Transverse colon (tissue), 4 donors: ENCODE measurements around the gene EIF1AX. TPM values are rescaled to one million over a fixed set of nuclear protein-coding genes. Genes with fewer than 3 reads are reported as not detected.

Experiments used
- DNase-seq: peaks from one replicate; pipeline ENCODE4 v3.0.0-alpha.2; 2019
- H3K27ac ChIP-seq, 4 donors: fragments of 200-600 bp; sonication (generic); 2 replicates each; pipeline ENCODE4 v1.5.1; 2016 to 2018; ENCODE audit warnings: inconsistent platforms in 4 of 4
- H3K27me3 ChIP-seq: fragments of 200-600 bp; sonication (generic); 2 replicates; pipeline ENCODE4 v1.5.1; 2017; ENCODE audit warnings: inconsistent platforms
- H3K36me3 ChIP-seq, 4 donors: fragments of 200-600 bp; sonication (generic); 2 replicates each; pipeline ENCODE4 v1.5.1; 2017 to 2019; ENCODE audit warnings: inconsistent platforms in 4 of 4
- H3K4me1 ChIP-seq, 4 donors: fragments of 200-600 bp; sonication (generic); 2 replicates each; pipeline ENCODE4 v1.5.1; 2017 to 2020; ENCODE audit warnings: inconsistent platforms in 4 of 4
- H3K4me3 ChIP-seq, 4 donors: fragments of 200-600 bp; sonication (generic); 1 replicate in 1 of 4; 2 replicates in 3 of 4; pipeline versions ENCODE4 v1.5.1 to v1.6.1; 2017 to 2019; ENCODE audit warnings: inconsistent platforms in 4 of 4
- H3K9me3 ChIP-seq, 2 donors: fragments of 200-600 bp; sonication (generic); 2 replicates each; pipeline ENCODE4 v1.5.1; 2017 to 2019; ENCODE audit warnings: inconsistent platforms in 2 of 2
- CTCF ChIP-seq, 5 experiments: fragments of 200-600 bp in 3 of 5; fragments of 450-650 bp in 2 of 5; sonication (generic) in 3 of 5; IDR thresholded peaks; 1 replicate in 2 of 5; 2 replicates in 3 of 5; pipeline ENCODE4 v1.5.1; 2016 to 2017; ENCODE audit warnings: antibody characterized with exemption in 5 of 5, inconsistent platforms in 3 of 5, mild to moderate bottlenecking in 2 of 5, moderate library complexity in 1 of 5
- EP300 ChIP-seq: sonication (generic); formaldehyde crosslinking; IDR thresholded peaks from one replicate; pipeline ENCODE4 v1.6.1; 2017; ENCODE audit warnings: antibody characterized with exemption, low read depth
- POLR2A ChIP-seq: fragments of 450-650 bp; IDR thresholded peaks from one replicate; pipeline ENCODE4 v1.6.1; 2016; ENCODE audit warnings: antibody characterized with exemption, mild to moderate bottlenecking, moderate library complexity
- POLR2AphosphoS5 ChIP-seq, 3 donors: sonication (generic); formaldehyde crosslinking; IDR thresholded peaks; one replicate each; pipeline ENCODE4 v1.6.1; 2016; ENCODE audit warnings: antibody characterized with exemption in 3 of 3
- WGBS, 2 donors: methylation state at CpG; one replicate each; pipeline ENCODE4 v1.1.5; 2018; ENCODE audit warnings: low coverage in 1 of 2; 5-methylcytosine and 5-hydroxymethylcytosine counted together
- in situ Hi-C, 4 donors: fragments of 200-750 bp; cut with MboI; loops; one replicate each; pipeline versions ENCODE4 v1.15.0 to v1.15.1; 2017; ENCODE audit warnings: low sequenced_read_pairs in 3 of 4, low pct_ligation_motif_present in 1 of 4, low pct_unique_long_range_greater_than_20kb in 1 of 4
- intact Hi-C: fragments of 100-400 bp; cut with DNase I; formaldehyde crosslinking; loops from one replicate; pipeline ENCODE4 v1.15.1; 2023; ENCODE audit warnings: low total_unique reads
- total RNA-seq, 4 donors: library from RNA; depleted of rRNA; stranded (reverse); fragments of >200 nt; gene quantifications; one replicate each; pipeline ENCODE4 v1.1.0, GENCODE V29; 2016

The EIF1AX gene
- total RNA-seq, 4 donors from 2014 or later = 10.7 to 45.9 (median 19.9) TPM

- peaks cover 11 to 22% (median 16%) of the 10 kb centered on the region in 4 donors for H3K4me1 ChIP-seq
- WGBS, 2 donors = 72% methylated on average over 2 of the region's 2 CpGs; no CpG with 5 or more reads in 1 of the 2 donors
- no peak overlapping the region for H3K4me3 ChIP-seq
- H3K36me3 ChIP-seq = no peaks in the 10 kb centered on the region
- no peaks in the 10 kb centered on the region for H3K9me3 ChIP-seq
- H3K27me3 ChIP-seq = no peaks in the 10 kb centered on the region
- in situ Hi-C loops = no loop called here
- no peak for DNase-seq
- TF ChIP-seq CTCF (IDR thresholded peaks at IDR 0.05) (no peak), EP300 (no peak), POLR2AphosphoS5 (IDR thresholded peaks at IDR 0.05) (no peak), POLR2A (no peak)
- H3K27ac ChIP-seq = peak overlapping the region in 3 of 4 donors; percentile 84 to 94 (median 92)
- intact Hi-C loops = no loop called here
These were observed 1.9 kb upstream of the EIF1AX start for GRCh38 chrX:20143561-20143960.

DNA sequence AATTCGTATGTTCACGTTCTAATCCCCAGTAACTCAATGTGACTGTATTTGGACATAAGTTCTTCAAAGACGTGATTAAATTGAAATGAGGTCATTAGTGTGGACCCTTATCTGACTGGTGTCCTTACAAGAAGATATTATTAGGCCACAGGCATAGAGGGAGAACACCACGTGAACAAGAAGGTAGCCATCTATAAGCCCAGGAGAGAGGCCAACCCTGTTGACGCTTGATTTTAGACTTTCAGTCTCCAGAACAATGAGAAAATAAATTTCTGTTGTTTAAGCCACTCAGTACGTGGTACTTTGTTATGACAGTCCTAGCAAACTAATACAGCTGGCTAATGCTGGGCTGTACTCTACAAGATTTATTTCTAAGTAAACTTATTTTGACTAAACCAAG is 1.5 kb upstream of the EIF1AX start:
- Histone ChIP-seq H3K4me3 (no peak overlapping the region), H3K27me3 (no peaks in the 10 kb centered on the region), H3K36me3 (no peaks in the 10 kb centered on the region), H3K27ac (peak overlapping the region in 3 of 4 donors; percentile 84 to 94 (median 92)), H3K4me1 (peaks cover 11 to 22% (median 16%) of the 10 kb centered on the region in 4 donors), H3K9me3 (no peaks in the 10 kb centered on the region)
- in situ Hi-C loops (no loop called here), intact Hi-C loops (no loop called here)
- WGBS, 2 donors = 75% methylated on average over 6 of the region's 6 CpGs; no CpG with 5 or more reads in 1 of the 2 donors
- DNase-seq = no peak
- no peak for TF ChIP-seq CTCF (IDR thresholded peaks at IDR 0.05)
- no peak for TF ChIP-seq POLR2AphosphoS5 (IDR thresholded peaks at IDR 0.05)
- TF ChIP-seq EP300 = no peak
- no peak for TF ChIP-seq POLR2A

- Histone ChIP-seq H3K27me3 (no peaks in the 10 kb centered on the region), H3K9me3 (no peaks in the 10 kb centered on the region), H3K36me3 (no peaks in the 10 kb centered on the region), H3K27ac (peak overlapping the region; percentile 92 to 95 (median 93)), H3K4me3 (peak overlapping the region; percentile 77 to 99 (median 82)), H3K4me1 (peaks cover 16 to 22% (median 19%) of the 10 kb centered on the region in 4 donors)
- in situ Hi-C loops = no loop called here
- 0 to 14% methylated on average over 3 of the region's 3 CpGs for WGBS, 2 donors
- TF ChIP-seq EP300 = no peak
- intact Hi-C loops = no loop called here
- DNase-seq = no peak
These were observed 1.2 kb downstream of the EIF1AX start for GRCh38 chrX:20140420-20140819.

DNA sequence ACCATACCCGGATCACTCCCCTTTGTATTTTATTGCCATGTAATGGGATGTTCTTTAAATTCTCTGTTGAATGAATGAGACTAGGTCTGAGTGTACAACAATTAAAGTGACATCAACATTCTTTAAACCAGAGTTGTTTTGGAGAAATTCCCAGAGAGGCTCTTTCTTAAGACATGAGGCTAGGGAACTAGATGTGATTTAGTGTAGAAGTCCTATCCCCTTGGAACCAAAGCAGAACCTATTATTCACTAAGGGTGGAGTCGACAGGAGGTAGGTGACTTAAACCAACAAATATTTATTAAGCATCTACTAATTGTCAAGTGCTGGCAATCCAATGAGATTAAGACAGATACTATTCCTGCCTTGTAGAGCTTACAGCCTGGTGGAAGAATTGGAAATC is 1.7 kb downstream of the EIF1AX start:
- Histone ChIP-seq H3K36me3 (no peaks in the 10 kb centered on the region), H3K4me3 (peak overlapping the region; percentile 77 to 99 (median 82)), H3K4me1 (peaks cover 16 to 22% (median 19%) of the 10 kb centered on the region in 4 donors), H3K9me3 (no peaks in the 10 kb centered on the region), H3K27me3 (no peaks in the 10 kb centered on the region), H3K27ac (peak overlapping the region; percentile 92 to 95 (median 93))
- intact Hi-C loops (no loop called here), in situ Hi-C loops (no loop called here)
- DNase-seq = no peak
- no peak for TF ChIP-seq EP300
- no peak for TF ChIP-seq POLR2A
- no peak for TF ChIP-seq CTCF (IDR thresholded peaks at IDR 0.05)
- no peak for TF ChIP-seq POLR2AphosphoS5 (IDR thresholded peaks at IDR 0.05)
- WGBS, 2 donors = 0 to 49% methylated on average over 1 to 2 of the region's 2 CpGs

DNA sequence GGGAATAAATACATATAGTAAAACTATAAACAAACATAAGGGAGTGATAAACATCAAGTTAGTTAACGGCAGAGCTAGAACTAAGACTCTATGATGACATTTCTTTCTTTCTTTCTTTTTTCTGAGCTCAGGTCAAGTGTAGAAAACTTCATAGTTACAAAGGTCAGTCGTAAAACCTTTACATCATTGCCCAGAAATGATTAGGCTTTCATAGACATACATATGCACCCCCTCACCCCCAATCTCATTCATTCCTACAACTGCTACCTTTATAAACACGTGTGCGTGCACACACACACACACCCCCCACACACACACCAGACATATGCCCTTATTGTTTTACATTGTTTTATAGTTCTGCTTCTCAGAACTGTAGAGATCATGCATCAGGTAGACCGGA is 5.7 kb downstream of the EIF1AX start:
- Histone ChIP-seq H3K4me1 (peaks cover 16 to 20% (median 17%) of the 10 kb centered on the region in 4 donors), H3K36me3 (no peaks in the 10 kb centered on the region), H3K27ac (no peak overlapping the region), H3K4me3 (no peak overlapping the region), H3K27me3 (no peaks in the 10 kb centered on the region), H3K9me3 (no peaks in the 10 kb centered on the region)
- WGBS, 2 donors = 53 to 57% methylated on average over 3 to 5 of the region's 5 CpGs
- TF ChIP-seq CTCF (IDR thresholded peaks at IDR 0.05) (no peak), POLR2A (no peak), EP300 (no peak), POLR2AphosphoS5 (IDR thresholded peaks at IDR 0.05) (no peak)
- intact Hi-C loops = no loop called here
- in situ Hi-C loops = no loop called here
- DNase-seq = no peak
